ENCODE results near the gene SPRYD3.

Gene SPRYD3

DNA sequence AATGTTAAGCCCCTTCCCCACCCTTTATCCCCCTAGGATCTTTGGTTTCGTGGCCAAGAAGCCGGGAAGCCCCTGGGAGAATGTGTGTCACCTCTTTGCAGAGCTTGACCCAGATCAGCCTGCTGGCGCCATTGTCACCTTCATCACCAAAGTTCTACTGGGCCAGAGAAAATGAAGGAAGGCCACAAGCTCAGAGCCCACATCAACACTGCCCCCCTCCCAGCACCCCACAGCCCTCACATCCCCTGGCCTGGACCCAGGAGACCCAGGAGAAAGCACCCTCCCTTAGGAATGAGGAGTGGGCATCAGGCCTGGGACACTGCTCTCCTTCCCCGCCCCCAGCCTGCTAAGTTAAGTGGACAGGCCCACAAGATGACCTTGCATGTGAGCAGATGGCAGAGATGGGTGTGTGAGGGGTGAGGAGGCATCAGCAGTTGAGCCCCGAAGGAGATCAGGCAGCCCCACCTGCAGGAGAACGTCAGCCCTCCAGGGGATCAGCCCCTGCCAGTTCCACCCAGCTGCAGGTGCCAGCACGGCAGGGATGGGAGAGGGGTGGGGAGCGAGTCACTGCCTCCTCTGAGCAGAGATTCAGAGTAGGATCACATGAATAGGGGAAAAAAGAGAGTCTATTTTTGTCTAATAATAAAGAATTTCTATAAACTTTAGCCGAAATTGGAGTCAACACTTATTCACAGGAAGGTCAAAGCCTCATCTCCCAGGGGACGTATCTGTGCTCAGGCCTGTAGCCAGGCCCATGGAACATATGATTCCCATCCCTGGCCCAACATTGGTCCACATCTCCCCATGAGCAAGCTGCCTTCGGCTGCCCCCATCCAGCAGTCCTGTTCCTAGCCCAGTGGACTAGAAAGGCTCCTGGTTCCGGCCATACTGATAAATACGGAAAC, 15.2 kb downstream of the SPRYD3 start:
- peaks cover 7% of the 10 kb centered on the region; the same call in 1 of the 2 replicates for H3K27me3 ChIP-seq (ENCODE audit: insufficient read depth, low read length)
- H3K79me2 ChIP-seq (ENCODE audit: insufficient read depth, low read length): no peaks in the 10 kb centered on the region
- H3K4me2 ChIP-seq (ENCODE audit: low read length): no peak overlapping the region
- H3K9ac ChIP-seq (ENCODE audit: low read length): no peak overlapping the region
- H3K4me1 ChIP-seq (ENCODE audit: insufficient read depth, low read length, severe bottlenecking): peaks cover 10% of the 10 kb centered on the region
- H3K36me3 ChIP-seq (ENCODE audit: insufficient read depth, low read length): peaks cover 26% of the 10 kb centered on the region
- H3K27ac ChIP-seq (ENCODE audit: low read depth, low read length, poor library complexity, severe bottlenecking): no peak overlapping the region
- no peak for TF ChIP-seq EZH2 (IDR thresholded peaks at IDR 0.05; ENCODE audit: borderline replicate concordance, low read length)
- TF ChIP-seq, protein P1, sequence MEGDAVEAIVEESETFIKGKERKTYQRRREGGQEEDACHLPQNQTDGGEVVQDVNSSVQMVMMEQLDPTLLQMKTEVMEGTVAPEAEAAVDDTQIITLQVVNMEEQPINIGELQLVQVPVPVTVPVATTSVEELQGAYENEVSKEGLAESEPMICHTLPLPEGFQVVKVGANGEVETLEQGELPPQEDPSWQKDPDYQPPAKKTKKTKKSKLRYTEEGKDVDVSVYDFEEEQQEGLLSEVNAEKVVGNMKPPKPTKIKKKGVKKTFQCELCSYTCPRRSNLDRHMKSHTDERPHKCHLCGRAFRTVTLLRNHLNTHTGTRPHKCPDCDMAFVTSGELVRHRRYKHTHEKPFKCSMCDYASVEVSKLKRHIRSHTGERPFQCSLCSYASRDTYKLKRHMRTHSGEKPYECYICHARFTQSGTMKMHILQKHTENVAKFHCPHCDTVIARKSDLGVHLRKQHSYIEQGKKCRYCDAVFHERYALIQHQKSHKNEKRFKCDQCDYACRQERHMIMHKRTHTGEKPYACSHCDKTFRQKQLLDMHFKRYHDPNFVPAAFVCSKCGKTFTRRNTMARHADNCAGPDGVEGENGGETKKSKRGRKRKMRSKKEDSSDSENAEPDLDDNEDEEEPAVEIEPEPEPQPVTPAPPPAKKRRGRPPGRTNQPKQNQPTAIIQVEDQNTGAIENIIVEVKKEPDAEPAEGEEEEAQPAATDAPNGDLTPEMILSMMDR (IDR thresholded peaks at IDR 0.05; ENCODE audit: low read length): no peak
- H3K9me2 ChIP-seq (ENCODE audit: low read depth, low read length): no peaks in the 10 kb centered on the region
- H4K20me1 ChIP-seq (ENCODE audit: insufficient read depth, low read length): no peaks in the 10 kb centered on the region
- no peak overlapping the region for H3K4me3 ChIP-seq (ENCODE audit: low read depth, low read length, poor library complexity, severe bottlenecking)
- H3F3A ChIP-seq (ENCODE audit: insufficient read depth, low read length): no peaks in the 10 kb centered on the region
- no peaks in the 10 kb centered on the region for H3K9me3 ChIP-seq (ENCODE audit: low read length)
- H2AFZ ChIP-seq (ENCODE audit: low read length): no peak overlapping the region

GRCh38 chr12:53062977-53063707, 16.0 kb downstream of the SPRYD3 start:
- no peak overlapping the region for H3K9ac ChIP-seq (ENCODE audit: low read length)
- H3K4me3 ChIP-seq (ENCODE audit: low read depth, low read length, poor library complexity, severe bottlenecking): no peak overlapping the region
- H3K9me2 ChIP-seq (ENCODE audit: low read depth, low read length): no peaks in the 10 kb centered on the region
- H3K36me3 ChIP-seq (ENCODE audit: insufficient read depth, low read length): peaks cover 26% of the 10 kb centered on the region
- no peaks in the 10 kb centered on the region for H3K79me2 ChIP-seq (ENCODE audit: insufficient read depth, low read length)
- H4K20me1 ChIP-seq (ENCODE audit: insufficient read depth, low read length): no peaks in the 10 kb centered on the region
- no peaks in the 10 kb centered on the region for H3K9me3 ChIP-seq (ENCODE audit: low read length)
- no peak overlapping the region for H3K4me2 ChIP-seq (ENCODE audit: low read length)
- TF ChIP-seq, protein P1 (IDR thresholded peaks at IDR 0.05; ENCODE audit: low read length): no peak
- no peak for TF ChIP-seq EZH2 (IDR thresholded peaks at IDR 0.05; ENCODE audit: borderline replicate concordance, low read length)
- H3K4me1 ChIP-seq (ENCODE audit: insufficient read depth, low read length, severe bottlenecking): peaks cover 10% of the 10 kb centered on the region
- no peak overlapping the region for H3K27ac ChIP-seq (ENCODE audit: low read depth, low read length, poor library complexity, severe bottlenecking)
- H2AFZ ChIP-seq (ENCODE audit: low read length): no peak overlapping the region
- peaks cover 7% of the 10 kb centered on the region; the same call in 1 of the 2 replicates for H3K27me3 ChIP-seq (ENCODE audit: insufficient read depth, low read length)
- no peaks in the 10 kb centered on the region for H3F3A ChIP-seq (ENCODE audit: insufficient read depth, low read length)

DNA sequence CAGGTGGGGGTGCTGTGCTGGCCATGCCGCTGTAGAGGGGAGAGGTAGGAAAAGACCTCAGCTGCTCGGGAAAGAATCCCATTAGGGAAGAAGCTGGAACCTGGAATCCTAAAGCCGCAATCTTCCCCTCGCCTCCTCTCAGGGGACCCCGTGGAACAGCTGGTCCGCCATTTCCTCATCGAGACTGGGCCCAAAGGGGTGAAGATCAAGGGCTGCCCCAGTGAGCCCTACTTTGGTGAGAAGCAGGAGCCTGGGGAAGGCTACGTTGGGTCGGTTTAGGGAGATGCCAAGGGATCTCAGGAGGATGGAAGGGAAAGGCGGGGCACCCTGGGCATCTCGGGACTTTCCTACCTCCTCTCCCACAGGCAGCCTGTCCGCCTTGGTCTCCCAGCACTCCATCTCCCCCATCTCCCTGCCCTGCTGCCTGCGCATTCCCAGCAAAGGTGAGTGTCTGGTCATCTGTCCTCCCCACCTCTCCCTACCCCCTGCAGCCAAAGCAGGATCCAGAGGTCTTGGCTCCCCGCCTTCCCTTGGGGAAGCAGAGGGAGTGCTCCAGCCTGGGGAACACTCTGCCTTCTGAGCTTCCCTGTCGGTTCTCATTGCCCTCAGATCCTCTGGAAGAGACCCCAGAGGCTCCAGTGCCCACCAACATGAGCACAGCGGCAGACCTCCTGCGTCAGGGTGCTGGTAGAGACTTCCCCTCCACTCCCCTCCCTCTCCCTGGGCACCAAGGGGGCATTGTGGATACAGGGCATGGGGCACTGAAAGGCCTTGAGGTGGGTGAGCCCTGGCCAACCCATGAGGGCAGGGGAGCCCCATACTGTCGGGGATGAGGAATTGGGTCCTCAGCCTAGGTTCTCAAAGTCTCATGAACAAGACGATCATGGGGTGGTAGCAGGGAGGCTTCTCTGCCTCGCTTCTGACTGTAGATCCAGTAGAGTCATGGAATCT, 16.9 kb downstream of the SPRYD3 start:
- H3K9ac ChIP-seq (ENCODE audit: low read length): no peak overlapping the region
- no peaks in the 10 kb centered on the region for H3F3A ChIP-seq (ENCODE audit: insufficient read depth, low read length)
- H3K4me2 ChIP-seq (ENCODE audit: low read length): no peak overlapping the region
- H3K4me3 ChIP-seq (ENCODE audit: low read depth, low read length, poor library complexity, severe bottlenecking): no peak overlapping the region
- H3K4me1 ChIP-seq (ENCODE audit: insufficient read depth, low read length, severe bottlenecking): peaks cover 10% of the 10 kb centered on the region
- TF ChIP-seq, protein P1 (IDR thresholded peaks at IDR 0.05; ENCODE audit: low read length): no peak
- TF ChIP-seq EZH2 (IDR thresholded peaks at IDR 0.05; ENCODE audit: borderline replicate concordance, low read length): no peak
- H4K20me1 ChIP-seq (ENCODE audit: insufficient read depth, low read length): no peaks in the 10 kb centered on the region
- H3K79me2 ChIP-seq (ENCODE audit: insufficient read depth, low read length): no peaks in the 10 kb centered on the region
- peaks cover 26% of the 10 kb centered on the region for H3K36me3 ChIP-seq (ENCODE audit: insufficient read depth, low read length)
- H3K9me3 ChIP-seq (ENCODE audit: low read length): no peaks in the 10 kb centered on the region
- H3K27ac ChIP-seq (ENCODE audit: low read depth, low read length, poor library complexity, severe bottlenecking): no peak overlapping the region
- H3K27me3 ChIP-seq (ENCODE audit: insufficient read depth, low read length): peaks cover 7% of the 10 kb centered on the region; the same call in 1 of the 2 replicates
- no peaks in the 10 kb centered on the region for H3K9me2 ChIP-seq (ENCODE audit: low read depth, low read length)
- no peak overlapping the region for H2AFZ ChIP-seq (ENCODE audit: low read length)
